HG03439 (cell line): ENCODE measurements around the gene MYMK.
"Not testable (repeated sequence)": the region's sequence is repeated elsewhere in the genome, so short reads cannot be mapped to it uniquely, and the experiment has no call there.

Source experiments
- ATAC-seq: cut with Tn5 transposase; IDR thresholded peaks from one replicate; pipeline ENCODE4 v1.9.1; 2021; ENCODE audit warnings: mild to moderate bottlenecking, moderate library complexity; ENCODE audit not compliant: unreplicated experiment

MYMK gene, protein sequence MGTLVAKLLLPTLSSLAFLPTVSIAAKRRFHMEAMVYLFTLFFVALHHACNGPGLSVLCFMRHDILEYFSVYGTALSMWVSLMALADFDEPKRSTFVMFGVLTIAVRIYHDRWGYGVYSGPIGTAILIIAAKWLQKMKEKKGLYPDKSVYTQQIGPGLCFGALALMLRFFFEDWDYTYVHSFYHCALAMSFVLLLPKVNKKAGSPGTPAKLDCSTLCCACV

DNA sequence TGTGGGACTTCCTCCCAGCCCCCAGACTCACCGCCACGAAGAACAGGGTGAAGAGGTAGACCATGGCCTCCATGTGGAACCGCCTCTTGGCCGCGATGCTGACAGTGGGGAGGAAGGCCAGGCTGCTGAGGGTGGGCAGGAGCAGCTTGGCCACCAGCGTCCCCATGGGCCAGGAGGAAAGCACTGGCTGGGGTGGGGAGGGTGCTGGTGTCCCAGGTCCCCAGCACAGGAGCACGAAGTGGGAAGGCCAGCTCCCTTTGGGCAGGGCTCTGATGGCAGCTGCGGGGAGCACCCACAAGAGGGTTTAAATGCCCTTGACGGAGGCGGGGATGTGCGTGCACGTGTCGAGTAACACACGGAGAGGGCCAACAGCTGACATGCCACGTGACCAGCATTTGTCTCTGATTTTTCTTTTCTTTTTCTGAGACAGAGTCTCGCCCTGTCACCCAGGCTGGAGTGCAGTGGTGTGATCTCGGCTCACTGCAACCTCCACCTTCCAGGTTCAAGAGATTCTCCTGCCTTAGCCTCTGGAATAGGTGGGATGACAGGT is at the start of gene MYMK:
Gene MYMK, minus strand, starts transcription at position 281 of the 550 bp plus-strand sequence. Its CDS starts 115 bp downstream, at position 166.
- no peak for ATAC-seq

DNA sequence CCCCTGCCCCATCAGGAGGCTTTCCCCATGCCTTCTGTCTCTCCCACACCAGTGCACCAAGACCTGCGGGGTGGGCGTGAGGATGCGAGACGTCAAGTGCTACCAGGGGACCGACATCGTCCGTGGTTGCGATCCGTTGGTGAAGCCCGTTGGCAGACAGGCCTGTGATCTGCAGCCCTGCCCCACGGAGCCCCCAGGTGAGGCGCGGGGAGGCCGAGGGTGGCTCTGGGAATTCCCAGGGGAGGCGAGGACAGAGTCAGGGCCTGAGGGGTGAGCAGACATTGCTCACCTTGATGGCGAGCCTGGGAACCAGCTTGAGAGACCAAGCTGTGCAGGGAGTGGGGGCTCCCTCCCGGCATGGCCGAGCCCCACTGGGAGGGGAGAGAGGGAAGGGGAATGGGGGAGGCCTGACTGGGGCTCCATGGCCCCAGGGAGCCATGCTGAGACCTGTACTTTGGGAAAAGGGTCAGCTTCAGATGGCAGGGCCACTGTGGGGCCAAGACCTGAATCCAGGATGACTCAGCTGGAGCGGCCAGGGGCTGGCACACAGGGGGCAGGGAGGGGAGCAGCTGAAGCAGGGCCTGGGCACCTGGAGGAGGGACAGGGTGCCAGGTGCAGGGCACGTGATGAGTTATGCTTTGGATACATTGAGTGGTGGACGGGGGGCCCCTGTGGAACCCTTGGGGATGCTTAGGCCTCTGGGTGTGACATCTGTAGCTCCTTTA is 49.2 kb upstream of the MYMK start:
- ATAC-seq = no peak

DNA sequence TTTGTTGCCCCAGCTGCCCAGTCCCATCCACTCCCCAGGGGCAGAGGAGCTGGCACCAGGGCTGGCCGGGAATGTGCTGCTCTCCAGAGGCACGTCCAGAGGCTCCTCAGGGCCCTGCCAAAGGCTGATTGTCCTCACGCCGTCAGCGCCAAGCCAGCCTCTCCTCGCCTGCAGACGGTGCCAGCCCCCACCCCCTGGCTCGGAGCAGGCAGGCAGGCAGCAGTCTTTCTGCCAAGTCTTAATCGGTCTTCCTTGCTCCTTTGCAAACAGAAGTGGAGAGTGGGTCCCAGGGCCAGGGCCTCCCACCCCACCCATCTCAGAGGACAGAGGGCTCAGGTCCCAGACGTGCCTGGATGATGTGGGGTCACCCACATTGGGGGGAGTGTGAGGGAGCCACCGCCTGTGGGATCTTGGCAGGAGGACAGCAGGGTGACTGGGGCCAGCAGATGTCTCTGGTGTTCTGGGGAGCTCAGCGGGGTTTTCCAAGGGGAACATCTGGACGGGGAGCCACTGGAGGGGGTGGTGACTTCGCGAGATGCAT is 48.1 kb upstream of the MYMK start:
- no peak for ATAC-seq

DNA sequence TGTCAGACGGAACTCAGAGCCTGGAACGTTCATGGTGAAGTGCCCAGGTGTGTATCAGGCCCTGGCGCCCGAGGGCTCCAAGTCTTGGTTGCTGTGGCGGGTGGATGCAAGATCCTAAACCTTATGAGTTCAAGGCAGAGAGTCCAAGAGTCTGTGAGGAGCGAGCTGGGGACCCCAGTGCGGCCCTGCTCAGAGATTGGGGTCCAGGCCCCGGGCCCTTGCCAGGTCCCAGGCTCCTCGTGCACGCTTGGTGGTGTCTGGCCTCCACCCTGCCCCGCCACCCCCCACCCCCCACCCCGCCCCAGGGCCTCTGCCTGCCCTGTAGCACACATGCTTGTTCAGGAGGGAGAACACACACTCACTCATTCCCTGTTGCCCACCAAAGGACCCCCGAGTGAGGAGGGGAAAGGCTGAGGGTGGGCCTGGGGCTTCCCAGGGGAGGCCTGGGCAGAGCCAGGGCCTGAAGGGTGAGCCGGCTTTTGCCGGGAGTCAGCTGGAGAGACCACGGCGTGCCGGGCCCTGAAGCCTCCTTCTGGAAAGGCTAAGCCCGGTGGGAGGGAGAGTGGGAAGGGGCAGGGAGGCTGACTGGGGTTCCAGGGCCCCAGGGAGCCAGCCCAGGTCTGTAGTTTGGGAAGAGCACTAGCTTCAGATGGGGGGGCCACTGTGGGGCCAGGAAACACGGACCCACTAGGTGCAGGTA is 47.3 kb upstream of the MYMK start:
- no peak for ATAC-seq

DNA sequence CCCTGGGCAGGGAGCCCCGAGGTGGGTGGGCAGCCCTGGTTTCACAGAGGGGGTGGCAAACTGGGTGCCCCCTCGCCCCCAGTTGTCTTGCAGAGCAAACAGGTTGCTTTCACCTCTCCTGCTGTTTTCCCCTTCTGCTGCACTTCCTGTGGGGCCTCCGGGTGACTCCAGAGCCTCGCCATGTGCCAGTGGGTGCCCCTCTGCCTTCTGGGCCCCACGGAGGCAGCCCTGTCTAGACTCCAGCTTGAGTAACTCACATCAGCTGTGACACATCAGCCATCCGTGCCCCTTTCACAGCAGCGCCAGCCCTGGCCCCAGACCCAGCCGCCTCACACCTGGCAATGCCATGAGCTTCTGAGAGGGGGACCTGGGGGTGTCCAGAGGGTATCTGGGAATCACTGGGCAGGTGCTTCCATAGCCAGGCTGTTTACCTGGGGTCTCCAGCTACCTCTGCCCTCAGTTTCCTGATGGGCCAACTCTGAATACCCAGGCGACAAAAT is 46.7 kb upstream of the MYMK start:
- ATAC-seq = no peak

DNA sequence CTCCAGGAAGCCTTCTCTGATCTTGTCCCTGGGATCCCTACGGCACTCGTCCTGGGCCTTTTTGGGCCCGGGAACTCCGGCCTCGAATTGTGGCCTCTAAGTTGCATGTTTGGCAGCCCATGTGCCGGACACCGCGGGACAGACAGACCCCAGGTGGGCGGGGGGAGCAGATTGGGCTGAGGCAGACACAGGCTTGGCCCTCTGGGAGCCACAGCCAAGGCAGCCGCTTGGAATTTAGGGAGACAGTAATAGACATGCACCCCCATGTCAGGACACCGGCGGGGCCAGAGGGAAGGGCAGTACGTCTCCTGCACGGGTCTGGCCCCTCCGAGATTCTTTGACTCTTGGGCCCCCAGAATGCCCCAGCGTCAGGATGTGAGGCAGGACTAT is 45.9 kb upstream of the MYMK start:
- no peak for ATAC-seq

DNA sequence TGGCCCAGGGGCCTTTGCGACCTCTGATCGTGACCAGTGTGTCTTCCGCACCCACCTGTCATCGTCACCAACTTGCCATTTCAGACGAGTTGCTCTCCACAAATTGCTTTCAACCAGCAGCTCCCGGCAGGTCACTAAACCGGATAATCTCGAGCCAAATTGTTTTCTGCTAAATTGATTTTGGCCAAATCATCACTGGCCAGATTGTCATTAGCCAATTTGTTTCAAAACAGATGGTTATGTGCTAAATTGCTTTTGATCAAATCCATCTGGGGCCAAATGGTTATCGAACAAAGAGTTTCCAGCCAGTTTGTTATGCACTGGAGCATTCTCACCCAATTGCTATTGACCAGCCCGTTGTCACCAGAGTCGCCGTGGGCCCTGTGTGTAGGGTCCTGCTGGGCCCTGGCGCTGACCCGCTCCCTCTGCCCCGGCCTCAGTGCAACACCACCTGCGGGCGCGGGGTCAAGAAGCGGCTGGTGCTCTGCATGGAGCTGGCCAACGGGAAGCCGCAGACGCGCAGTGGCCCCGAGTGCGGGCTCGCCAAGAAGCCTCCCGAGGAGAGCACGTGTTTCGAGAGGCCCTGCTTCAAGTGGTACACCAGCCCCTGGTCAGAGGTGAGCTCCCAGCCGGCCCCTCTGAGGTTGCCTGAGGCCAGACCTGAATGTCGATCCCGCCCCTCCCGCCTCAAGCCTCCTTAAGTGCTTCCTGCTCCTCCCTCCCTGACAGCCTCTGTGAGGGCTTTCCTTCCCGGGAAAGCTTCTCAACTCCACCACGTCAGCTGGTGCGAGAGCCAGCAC is 45.3 kb upstream of the MYMK start:
- ATAC-seq = no peak

DNA sequence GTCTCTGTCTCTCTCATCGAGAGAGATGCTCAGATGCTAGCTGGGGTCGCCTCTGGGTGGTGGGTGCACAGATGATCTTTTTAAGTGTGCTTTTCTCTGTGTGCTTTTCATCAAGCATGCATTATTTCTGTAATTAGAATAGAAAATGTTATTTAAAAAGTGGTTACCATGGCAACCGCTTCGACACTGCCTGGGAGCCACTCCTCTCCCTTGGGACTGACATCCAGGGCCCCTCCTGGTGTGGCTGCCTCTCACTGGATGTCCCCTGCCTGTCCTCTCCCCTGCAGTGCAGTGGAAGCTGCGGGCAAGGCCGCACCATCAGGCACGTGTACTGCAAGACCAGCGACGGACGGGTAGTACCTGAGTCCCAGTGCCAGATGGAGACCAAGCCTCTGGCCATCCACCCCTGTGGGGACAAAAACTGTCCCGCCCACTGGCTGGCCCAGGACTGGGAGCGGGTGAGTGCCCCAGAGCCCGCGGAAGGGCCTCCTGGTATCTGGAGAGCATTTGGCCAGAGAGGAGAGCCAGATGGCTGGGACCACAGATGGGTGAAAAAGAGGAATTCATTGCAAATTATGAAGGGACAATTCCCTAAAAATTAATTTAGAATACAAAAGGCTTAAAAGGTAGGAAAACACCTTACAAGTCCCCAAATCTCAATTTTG is 44.5 kb upstream of the MYMK start:
- no peak for ATAC-seq

DNA sequence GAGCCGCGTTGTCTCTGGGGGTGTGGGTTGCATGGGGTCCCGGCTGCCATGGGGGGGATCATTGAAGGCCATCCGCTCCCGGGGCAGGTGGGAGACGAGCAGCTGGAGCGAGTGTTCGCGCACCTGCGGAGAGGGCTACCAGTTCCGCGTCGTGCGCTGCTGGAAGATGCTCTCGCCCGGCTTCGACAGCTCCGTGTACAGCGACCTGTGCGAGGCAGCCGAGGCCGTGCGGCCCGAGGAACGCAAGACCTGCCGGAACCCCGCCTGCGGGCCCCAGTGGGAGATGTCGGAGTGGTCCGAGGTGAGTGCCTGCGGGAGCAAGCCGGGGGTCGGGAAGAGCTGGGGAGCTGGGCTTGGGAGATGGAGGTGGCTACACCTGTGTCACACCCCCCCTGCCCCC is 43.4 kb upstream of the MYMK start:
- ATAC-seq = no peak

DNA sequence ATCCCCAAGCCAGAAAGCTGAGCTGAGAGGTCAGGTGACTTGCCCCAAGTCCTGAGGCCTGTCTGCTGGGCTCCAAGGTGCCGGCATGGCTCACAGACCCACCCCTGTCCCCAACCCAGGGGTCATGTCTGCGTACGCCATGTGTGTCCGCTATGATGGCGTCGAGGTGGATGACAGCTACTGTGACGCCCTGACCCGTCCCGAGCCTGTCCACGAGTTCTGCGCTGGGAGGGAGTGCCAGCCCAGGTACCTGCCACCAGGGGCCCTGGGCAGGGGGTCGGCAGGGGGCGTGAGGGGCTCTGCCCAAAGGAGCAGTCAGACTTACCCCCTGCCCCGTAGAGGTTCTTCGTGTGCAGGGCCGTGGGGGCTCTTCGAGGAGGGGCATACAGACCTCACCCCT is 42.1 kb upstream of the MYMK start:
- ATAC-seq = no peak

DNA sequence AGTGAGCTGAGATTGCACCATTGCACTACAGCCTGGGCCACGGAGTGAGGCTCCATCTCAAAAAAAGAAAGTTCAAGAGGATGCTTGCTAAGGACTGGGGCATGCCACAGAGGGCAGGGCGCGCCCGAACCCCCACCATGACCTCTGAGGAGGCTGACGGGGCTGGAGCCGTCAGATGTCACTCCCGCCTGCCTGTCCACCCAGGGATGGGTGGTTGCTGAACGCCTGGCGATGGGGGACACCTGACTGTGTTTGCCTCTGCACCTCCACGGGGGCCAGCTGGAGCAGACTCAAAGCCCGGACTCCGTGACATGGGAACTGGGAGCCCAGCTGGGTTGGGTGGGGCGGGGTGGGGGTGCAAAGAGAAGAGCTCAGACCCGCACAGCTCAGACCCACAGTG is 41.6 kb upstream of the MYMK start:
- no peak for ATAC-seq

DNA sequence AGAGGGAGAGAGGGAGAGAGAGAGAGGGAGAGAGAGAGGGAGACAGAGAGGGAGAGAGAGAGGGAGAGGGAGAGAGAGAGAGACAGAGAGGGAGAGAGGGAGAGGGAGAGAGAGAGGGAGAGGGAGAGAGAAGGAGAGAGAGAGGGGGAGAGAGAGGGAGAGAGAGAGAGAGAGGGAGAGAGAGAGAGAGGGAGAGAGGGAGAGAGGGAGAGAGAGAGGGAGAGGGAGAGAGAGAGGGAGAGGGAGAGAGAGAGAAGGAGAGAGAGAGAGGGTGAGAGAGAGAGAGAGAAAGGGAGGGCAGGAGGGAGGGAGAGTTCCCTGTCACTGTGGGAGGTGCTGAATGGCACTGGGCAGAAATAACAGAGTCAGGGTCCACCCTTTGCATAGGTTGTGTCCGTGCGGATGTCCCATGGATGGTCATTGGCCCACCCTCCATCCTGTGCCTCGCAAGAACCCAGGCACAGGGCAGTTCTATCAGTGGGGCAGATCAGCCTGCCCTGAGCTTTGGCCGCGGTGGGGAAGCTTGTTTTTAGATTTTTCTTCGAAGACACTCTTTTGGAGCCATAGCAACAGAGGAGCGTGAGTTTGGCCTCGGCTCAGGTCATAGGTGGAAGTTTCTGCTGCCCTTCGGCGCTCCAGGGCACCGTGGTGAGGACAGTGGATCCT is 39.8 kb upstream of the MYMK start:
- ATAC-seq = no peak

DNA sequence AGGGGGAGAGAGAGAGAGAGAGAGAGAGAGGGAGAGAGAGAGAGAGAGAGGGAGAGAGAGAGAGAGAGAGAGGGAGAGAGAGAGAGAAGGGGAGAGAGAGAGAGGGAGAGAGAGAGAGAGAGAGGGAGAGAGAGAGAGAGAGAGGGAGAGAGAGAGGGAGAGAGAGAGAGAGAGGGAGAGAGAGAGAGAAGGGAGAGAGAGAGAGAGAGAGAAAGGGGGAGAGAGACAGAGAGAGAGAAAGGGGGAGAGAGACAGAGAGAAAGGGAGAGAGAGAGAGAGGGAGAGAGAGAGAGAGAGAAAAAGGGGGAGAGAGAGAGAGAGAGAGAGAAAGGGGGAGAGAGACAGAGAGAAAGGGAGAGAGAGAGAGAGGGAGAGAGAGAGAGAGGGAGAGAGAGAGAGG is 39.1 kb upstream of the MYMK start:
- not testable (repeated sequence) for ATAC-seq

DNA sequence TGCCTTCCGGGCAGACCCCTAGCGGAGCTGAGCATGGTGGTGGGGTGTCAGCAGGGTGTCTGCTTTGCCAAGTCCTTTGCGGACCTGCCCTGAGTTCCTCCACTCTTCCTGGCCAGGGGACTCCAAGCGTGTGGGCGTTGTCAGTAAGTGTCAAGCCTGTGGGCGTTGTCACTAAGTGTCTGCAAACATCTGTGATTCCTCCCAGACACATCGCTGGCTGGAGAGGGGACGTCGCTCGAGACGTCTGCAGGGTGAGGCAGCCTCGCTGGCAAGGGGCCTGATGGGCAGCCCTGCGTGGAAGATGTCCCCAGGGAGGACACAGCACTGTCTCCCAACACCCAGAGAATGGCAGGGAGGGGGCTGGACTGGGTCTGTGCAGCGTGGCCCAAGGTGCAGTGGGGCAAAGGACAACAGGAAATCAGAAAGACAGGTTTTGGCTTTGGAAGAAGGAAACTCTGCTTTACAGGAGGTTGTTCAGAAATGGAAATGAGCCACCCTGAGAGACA is 38.6 kb upstream of the MYMK start:
- ATAC-seq = no peak

DNA sequence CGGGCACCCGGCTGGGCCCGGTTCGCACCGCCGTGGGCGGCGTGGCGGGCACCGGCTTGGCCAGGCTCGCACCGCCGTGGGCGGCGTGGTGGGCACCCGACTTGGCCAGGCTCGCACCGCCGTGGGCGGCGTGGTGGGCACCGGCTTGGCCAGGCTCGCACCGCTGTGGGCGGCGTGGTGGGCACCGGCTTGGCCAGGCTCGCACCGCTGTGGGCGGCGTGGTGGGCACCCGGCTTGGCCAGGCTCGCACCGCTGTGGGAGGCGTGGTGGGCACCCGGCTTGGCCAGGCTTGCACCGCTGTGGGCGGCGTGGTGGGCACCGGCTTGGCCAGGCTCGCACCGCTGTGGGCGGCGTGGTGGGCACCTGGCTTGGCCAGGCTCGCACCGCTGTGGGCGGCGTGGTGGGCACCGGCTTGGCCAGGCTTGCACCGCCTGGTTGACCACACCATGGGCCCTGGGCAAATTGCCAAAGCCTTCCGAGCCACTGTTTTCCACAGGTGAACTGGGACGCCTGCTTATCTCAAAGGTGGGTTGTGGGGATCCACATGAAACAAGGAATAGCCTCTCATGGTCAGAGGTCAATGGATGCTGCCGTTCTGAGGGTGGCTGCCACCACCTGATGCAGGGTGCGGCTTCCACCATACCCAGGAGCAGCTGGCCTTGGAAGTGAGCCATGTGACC is 38.0 kb upstream of the MYMK start:
- ATAC-seq = no peak

DNA sequence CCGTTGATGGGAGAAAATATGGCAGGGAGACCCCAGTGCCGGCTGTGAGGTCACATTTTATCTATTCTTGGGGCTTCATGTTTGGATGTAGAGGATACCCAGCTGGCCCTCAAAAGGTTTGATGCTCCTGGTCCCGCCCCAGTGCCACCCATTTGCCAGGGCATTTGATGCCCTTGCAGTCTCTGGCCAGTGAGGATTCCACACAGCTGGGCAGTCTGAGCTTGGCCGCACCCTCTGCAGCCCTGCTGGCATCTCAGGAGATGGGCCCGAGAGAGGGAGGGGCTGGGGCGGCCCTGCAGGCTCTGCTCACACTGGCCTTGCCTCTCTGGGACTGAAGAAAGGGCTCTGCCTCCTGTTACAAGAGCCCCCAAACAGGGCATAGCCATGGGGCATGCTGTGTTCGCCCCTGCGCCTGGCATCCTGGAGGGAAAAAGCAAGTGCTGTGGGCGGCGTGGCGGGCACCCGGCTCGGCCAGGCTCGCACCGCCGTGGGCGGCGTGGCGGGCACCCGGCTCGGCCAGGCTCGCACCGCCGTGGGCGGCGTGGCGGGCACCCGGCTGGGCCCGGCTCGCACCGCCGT is 37.3 kb upstream of the MYMK start:
- no peak for ATAC-seq

DNA sequence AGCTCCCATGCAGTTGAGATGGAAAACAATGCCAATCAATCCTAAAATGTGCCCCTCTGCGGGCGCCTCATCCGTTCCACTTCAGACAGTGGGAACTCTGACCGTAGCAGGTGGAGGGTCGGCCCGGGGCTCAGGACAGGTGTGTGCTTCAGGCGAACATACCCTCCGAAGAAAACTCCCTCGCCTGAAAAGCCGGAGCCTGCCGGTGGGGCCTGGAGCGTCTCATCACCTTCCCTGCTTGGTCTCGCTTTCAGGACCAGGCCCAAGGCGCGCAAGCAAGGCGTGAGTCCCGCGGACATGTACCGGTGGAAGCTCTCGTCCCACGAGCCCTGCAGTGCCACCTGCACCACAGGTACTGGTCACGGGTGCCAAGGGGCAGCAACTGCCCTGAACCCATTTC is 36.2 kb upstream of the MYMK start:
- ATAC-seq = no peak

DNA sequence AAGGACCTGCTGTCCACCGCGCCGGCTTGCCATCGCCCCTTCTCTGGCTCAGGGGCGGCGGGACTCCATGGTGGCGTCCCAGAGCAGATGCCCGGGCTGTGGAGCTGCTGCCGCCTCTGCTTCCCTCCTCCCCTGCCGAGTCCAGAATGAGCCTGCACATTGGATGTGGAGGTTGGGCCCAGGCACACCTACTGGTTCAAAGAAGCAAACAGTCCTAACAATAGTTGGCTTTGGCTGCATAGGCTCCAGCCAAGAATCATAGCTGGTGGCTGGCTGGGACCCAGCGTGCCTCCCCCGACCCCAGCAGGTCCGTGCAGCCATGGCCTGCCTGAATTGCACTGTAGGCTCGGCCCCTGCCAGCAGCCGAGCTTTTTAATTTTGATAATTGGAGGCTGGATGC is 35.6 kb upstream of the MYMK start:
- no peak for ATAC-seq
